WTC11 (cell line): ENCODE measurements around the gene SETDB1.

Experiments
- CREM ChIP-seq: sonication (generic); formaldehyde crosslinking; IDR thresholded peaks from 2 replicates; pipeline ENCODE4 v1.8.1; 2022; ENCODE audit warnings: mild to moderate bottlenecking, missing genetic modification reagents, moderate library complexity
- CTCF ChIP-seq: fragments of 200-600 bp; IDR thresholded peaks from 2 replicates; pipeline ENCODE4 v1.8.0; 2022; ENCODE audit warnings: antibody characterized with exemption
- FOXJ3 ChIP-seq: sonication (generic); formaldehyde crosslinking; IDR thresholded peaks from 2 replicates; pipeline ENCODE4 v1.9.0; 2021; ENCODE audit warnings: missing genetic modification reagents, mild to moderate bottlenecking, borderline replicate concordance
- JUN ChIP-seq: sonication (generic); formaldehyde crosslinking; IDR thresholded peaks from 2 replicates; pipeline ENCODE4 v1.8.0; 2023; ENCODE audit warnings: mild to moderate bottlenecking, missing genetic modification reagents
- NFYB ChIP-seq: sonication (generic); formaldehyde crosslinking; conservative IDR thresholded peaks from 2 replicates; pipeline ENCODE4 v1.8.0; 2022; ENCODE audit warnings: low read depth, missing genetic modification reagents
- SMAD3 ChIP-seq: sonication (generic); formaldehyde crosslinking; IDR thresholded peaks from 2 replicates; pipeline ENCODE4 v1.8.0; 2022; ENCODE audit warnings: missing genetic modification reagents, mild to moderate bottlenecking, borderline replicate concordance
- TF ChIP-seq, protein P1 (sequence below): sonication (generic); formaldehyde crosslinking; IDR thresholded peaks from 2 replicates; pipeline ENCODE4 v1.8.0; 2022; ENCODE audit warnings: mild to moderate bottlenecking, missing genetic modification reagents
- TF ChIP-seq, protein P2 (sequence below): sonication (generic); formaldehyde crosslinking; IDR thresholded peaks from 2 replicates; pipeline ENCODE4 v1.8.0; 2023; ENCODE audit warnings: missing genetic modification reagents, mild to moderate bottlenecking, borderline replicate concordance

- TF ChIP-seq, protein P1, sequence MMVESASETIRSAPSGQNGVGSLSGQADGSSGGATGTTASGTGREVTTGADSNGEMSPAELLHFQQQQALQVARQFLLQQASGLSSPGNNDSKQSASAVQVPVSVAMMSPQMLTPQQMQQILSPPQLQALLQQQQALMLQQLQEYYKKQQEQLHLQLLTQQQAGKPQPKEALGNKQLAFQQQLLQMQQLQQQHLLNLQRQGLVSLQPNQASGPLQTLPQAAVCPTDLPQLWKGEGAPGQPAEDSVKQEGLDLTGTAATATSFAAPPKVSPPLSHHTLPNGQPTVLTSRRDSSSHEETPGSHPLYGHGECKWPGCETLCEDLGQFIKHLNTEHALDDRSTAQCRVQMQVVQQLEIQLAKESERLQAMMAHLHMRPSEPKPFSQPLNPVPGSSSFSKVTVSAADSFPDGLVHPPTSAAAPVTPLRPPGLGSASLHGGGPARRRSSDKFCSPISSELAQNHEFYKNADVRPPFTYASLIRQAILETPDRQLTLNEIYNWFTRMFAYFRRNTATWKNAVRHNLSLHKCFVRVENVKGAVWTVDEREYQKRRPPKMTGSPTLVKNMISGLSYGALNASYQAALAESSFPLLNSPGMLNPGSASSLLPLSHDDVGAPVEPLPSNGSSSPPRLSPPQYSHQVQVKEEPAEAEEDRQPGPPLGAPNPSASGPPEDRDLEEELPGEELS (CRISPR knock-in tag), result no peak
- TF ChIP-seq SMAD3 (CRISPR knock-in tag) (no peak), FOXJ3 (CRISPR knock-in tag) (no peak), CREM (CRISPR knock-in tag) (no peak), NFYB (CRISPR knock-in tag) (no peak), CTCF (no peak), JUN (CRISPR knock-in tag) (no peak)
- TF ChIP-seq, protein P2, sequence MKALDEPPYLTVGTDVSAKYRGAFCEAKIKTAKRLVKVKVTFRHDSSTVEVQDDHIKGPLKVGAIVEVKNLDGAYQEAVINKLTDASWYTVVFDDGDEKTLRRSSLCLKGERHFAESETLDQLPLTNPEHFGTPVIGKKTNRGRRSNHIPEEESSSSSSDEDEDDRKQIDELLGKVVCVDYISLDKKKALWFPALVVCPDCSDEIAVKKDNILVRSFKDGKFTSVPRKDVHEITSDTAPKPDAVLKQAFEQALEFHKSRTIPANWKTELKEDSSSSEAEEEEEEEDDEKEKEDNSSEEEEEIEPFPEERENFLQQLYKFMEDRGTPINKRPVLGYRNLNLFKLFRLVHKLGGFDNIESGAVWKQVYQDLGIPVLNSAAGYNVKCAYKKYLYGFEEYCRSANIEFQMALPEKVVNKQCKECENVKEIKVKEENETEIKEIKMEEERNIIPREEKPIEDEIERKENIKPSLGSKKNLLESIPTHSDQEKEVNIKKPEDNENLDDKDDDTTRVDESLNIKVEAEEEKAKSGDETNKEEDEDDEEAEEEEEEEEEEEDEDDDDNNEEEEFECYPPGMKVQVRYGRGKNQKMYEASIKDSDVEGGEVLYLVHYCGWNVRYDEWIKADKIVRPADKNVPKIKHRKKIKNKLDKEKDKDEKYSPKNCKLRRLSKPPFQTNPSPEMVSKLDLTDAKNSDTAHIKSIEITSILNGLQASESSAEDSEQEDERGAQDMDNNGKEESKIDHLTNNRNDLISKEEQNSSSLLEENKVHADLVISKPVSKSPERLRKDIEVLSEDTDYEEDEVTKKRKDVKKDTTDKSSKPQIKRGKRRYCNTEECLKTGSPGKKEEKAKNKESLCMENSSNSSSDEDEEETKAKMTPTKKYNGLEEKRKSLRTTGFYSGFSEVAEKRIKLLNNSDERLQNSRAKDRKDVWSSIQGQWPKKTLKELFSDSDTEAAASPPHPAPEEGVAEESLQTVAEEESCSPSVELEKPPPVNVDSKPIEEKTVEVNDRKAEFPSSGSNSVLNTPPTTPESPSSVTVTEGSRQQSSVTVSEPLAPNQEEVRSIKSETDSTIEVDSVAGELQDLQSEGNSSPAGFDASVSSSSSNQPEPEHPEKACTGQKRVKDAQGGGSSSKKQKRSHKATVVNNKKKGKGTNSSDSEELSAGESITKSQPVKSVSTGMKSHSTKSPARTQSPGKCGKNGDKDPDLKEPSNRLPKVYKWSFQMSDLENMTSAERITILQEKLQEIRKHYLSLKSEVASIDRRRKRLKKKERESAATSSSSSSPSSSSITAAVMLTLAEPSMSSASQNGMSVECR (CRISPR knock-in tag), result no peak
Observed at GRCh38 chr1:150963321-150964163, 37.4 kb downstream of the SETDB1 start.
